Measurements from ENCODE around the gene ZNF581.

DNA sequence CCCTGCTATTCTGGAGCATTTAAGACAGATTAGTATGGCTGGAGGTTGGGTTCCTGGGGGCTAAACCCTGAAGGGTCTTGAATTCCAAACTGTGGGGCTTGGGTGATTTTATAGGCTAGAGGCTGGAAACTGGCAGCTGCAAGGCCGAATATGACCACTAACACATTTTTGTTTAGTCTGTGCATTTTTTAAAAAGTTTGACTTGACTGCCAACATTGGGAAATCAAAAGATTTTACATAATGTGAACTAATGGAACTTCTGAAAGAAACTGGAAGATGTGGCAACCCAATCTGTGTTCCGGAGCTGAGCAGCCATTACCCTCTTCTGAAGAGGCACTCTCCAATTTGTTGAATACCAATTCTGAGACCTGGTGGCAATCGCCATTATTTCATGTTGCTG lies 24.2 kb upstream of the ZNF581 start:
- TF ChIP-seq, protein P1, sequence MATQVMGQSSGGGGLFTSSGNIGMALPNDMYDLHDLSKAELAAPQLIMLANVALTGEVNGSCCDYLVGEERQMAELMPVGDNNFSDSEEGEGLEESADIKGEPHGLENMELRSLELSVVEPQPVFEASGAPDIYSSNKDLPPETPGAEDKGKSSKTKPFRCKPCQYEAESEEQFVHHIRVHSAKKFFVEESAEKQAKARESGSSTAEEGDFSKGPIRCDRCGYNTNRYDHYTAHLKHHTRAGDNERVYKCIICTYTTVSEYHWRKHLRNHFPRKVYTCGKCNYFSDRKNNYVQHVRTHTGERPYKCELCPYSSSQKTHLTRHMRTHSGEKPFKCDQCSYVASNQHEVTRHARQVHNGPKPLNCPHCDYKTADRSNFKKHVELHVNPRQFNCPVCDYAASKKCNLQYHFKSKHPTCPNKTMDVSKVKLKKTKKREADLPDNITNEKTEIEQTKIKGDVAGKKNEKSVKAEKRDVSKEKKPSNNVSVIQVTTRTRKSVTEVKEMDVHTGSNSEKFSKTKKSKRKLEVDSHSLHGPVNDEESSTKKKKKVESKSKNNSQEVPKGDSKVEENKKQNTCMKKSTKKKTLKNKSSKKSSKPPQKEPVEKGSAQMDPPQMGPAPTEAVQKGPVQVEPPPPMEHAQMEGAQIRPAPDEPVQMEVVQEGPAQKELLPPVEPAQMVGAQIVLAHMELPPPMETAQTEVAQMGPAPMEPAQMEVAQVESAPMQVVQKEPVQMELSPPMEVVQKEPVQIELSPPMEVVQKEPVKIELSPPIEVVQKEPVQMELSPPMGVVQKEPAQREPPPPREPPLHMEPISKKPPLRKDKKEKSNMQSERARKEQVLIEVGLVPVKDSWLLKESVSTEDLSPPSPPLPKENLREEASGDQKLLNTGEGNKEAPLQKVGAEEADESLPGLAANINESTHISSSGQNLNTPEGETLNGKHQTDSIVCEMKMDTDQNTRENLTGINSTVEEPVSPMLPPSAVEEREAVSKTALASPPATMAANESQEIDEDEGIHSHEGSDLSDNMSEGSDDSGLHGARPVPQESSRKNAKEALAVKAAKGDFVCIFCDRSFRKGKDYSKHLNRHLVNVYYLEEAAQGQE (tag by site-specific recombination; IDR thresholded peaks at IDR 0.05) = no peak
- no peak for TF ChIP-seq ZNF184 (tag by site-specific recombination; IDR thresholded peaks at IDR 0.05)
- TF ChIP-seq, protein P2, sequence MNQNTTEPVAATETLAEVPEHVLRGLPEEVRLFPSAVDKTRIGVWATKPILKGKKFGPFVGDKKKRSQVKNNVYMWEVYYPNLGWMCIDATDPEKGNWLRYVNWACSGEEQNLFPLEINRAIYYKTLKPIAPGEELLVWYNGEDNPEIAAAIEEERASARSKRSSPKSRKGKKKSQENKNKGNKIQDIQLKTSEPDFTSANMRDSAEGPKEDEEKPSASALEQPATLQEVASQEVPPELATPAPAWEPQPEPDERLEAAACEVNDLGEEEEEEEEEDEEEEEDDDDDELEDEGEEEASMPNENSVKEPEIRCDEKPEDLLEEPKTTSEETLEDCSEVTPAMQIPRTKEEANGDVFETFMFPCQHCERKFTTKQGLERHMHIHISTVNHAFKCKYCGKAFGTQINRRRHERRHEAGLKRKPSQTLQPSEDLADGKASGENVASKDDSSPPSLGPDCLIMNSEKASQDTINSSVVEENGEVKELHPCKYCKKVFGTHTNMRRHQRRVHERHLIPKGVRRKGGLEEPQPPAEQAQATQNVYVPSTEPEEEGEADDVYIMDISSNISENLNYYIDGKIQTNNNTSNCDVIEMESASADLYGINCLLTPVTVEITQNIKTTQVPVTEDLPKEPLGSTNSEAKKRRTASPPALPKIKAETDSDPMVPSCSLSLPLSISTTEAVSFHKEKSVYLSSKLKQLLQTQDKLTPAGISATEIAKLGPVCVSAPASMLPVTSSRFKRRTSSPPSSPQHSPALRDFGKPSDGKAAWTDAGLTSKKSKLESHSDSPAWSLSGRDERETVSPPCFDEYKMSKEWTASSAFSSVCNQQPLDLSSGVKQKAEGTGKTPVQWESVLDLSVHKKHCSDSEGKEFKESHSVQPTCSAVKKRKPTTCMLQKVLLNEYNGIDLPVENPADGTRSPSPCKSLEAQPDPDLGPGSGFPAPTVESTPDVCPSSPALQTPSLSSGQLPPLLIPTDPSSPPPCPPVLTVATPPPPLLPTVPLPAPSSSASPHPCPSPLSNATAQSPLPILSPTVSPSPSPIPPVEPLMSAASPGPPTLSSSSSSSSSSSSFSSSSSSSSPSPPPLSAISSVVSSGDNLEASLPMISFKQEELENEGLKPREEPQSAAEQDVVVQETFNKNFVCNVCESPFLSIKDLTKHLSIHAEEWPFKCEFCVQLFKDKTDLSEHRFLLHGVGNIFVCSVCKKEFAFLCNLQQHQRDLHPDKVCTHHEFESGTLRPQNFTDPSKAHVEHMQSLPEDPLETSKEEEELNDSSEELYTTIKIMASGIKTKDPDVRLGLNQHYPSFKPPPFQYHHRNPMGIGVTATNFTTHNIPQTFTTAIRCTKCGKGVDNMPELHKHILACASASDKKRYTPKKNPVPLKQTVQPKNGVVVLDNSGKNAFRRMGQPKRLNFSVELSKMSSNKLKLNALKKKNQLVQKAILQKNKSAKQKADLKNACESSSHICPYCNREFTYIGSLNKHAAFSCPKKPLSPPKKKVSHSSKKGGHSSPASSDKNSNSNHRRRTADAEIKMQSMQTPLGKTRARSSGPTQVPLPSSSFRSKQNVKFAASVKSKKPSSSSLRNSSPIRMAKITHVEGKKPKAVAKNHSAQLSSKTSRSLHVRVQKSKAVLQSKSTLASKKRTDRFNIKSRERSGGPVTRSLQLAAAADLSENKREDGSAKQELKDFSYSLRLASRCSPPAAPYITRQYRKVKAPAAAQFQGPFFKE (tag by site-specific recombination; IDR thresholded peaks at IDR 0.05; ENCODE audit: borderline replicate concordance) = no peak
- TF ChIP-seq, protein P3, sequence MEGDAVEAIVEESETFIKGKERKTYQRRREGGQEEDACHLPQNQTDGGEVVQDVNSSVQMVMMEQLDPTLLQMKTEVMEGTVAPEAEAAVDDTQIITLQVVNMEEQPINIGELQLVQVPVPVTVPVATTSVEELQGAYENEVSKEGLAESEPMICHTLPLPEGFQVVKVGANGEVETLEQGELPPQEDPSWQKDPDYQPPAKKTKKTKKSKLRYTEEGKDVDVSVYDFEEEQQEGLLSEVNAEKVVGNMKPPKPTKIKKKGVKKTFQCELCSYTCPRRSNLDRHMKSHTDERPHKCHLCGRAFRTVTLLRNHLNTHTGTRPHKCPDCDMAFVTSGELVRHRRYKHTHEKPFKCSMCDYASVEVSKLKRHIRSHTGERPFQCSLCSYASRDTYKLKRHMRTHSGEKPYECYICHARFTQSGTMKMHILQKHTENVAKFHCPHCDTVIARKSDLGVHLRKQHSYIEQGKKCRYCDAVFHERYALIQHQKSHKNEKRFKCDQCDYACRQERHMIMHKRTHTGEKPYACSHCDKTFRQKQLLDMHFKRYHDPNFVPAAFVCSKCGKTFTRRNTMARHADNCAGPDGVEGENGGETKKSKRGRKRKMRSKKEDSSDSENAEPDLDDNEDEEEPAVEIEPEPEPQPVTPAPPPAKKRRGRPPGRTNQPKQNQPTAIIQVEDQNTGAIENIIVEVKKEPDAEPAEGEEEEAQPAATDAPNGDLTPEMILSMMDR (tag by site-specific recombination; IDR thresholded peaks at IDR 0.05) = no peak
